Smooth muscle cell (in vitro differentiated cells): ENCODE results near the gene AURKAIP1. TPM values are rescaled to one million over a fixed set of nuclear protein-coding genes. Genes with fewer than 3 reads are reported as not detected.

Source experiments
- DNase-seq: peaks from one replicate; lab custom pipeline; 2025; ENCODE audit not compliant: unreplicated experiment; lab: John Stamatoyannopoulos, UW
- H2AFZ ChIP-seq: fragments of 200-600 bp; sonication (generic); 2 replicates; pipeline ENCODE4 v1.6.0; 2016; ENCODE audit warnings: antibody characterized with exemption, low read depth, mild to moderate bottlenecking
- H3F3A ChIP-seq: fragments of 200-600 bp; sonication (generic); 2 replicates; pipeline ENCODE4 v1.6.0; 2017; ENCODE audit warnings: antibody characterized with exemption, low read depth
- H3K27ac ChIP-seq: fragments of 200-600 bp; sonication (generic); 2 replicates; pipeline ENCODE4 v1.5.1; 2016; ENCODE audit warnings: low read depth, mild to moderate bottlenecking
- H3K27me3 ChIP-seq: fragments of 200-600 bp; sonication (generic); 2 replicates; pipeline ENCODE4 v1.6.1; 2016; ENCODE audit warnings: low read depth, mild to moderate bottlenecking
- H3K36me3 ChIP-seq: fragments of 200-600 bp; sonication (generic); 2 replicates; pipeline ENCODE4 v1.5.1; 2016; ENCODE audit warnings: low read depth
- H3K4me1 ChIP-seq: fragments of 200-600 bp; sonication (generic); 2 replicates; pipeline ENCODE4 v1.5.1; 2016; ENCODE audit warnings: low read depth
- H3K4me2 ChIP-seq: fragments of 200-600 bp; sonication (generic); 2 replicates; pipeline ENCODE4 v1.6.0; 2016; ENCODE audit warnings: mild to moderate bottlenecking
- H3K4me3 ChIP-seq: fragments of 200-600 bp; sonication (generic); 2 replicates; pipeline ENCODE4 v1.5.1; 2016; ENCODE audit warnings: mild to moderate bottlenecking
- H3K79me2 ChIP-seq: fragments of 200-600 bp; sonication (generic); 2 replicates; pipeline ENCODE4 v1.6.0; 2016; ENCODE audit warnings: low read depth, mild to moderate bottlenecking
- H3K9ac ChIP-seq: fragments of 200-600 bp; sonication (generic); 2 replicates; pipeline ENCODE4 v1.6.0; 2016; ENCODE audit warnings: low read depth
- H3K9me3 ChIP-seq: fragments of 200-600 bp; sonication (generic); replicated peaks from 2 replicates; pipeline ENCODE4 v1.5.1; 2016; ENCODE audit warnings: low read depth
- H4K20me1 ChIP-seq: fragments of 200-600 bp; sonication (generic); 2 replicates; pipeline ENCODE4 v1.6.0; 2016; ENCODE audit warnings: low read depth
- WGBS: methylation state at CpG from one replicate; pipeline ENCODE4 v1.1.7; 2016; ENCODE audit warnings: low lambda C conversion rate; 5-methylcytosine and 5-hydroxymethylcytosine counted together
- polyA plus RNA-seq: library from polyadenylated mRNA; unstranded; fragments of >200 nt; fragmentation: Nextera tagmentation; extraction: Ambion mirVana; gene quantifications from 2 replicates; pipeline ENCODE4 v1.2.1, GENCODE V29; 2016
- total RNA-seq: library from RNA; depleted of rRNA; stranded (reverse); fragments of >200 nt; gene quantifications from 2 replicates; pipeline ENCODE4 v1.2.3, GENCODE V29; 2014
- TF ChIP-seq, protein P1 (sequence below): fragments of 200-600 bp; sonication (generic); IDR thresholded peaks from 2 replicates; pipeline ENCODE4 v1.5.1; 2017; ENCODE audit warnings: borderline replicate concordance, mild to moderate bottlenecking, antibody characterized with exemption; ENCODE audit not compliant: insufficient read depth, poor library complexity, severe bottlenecking

AURKAIP1 gene
- total and polyA plus RNA-seq, 2 experiments from 2014 or later, result 60.1 to 214 TPM

DNA sequence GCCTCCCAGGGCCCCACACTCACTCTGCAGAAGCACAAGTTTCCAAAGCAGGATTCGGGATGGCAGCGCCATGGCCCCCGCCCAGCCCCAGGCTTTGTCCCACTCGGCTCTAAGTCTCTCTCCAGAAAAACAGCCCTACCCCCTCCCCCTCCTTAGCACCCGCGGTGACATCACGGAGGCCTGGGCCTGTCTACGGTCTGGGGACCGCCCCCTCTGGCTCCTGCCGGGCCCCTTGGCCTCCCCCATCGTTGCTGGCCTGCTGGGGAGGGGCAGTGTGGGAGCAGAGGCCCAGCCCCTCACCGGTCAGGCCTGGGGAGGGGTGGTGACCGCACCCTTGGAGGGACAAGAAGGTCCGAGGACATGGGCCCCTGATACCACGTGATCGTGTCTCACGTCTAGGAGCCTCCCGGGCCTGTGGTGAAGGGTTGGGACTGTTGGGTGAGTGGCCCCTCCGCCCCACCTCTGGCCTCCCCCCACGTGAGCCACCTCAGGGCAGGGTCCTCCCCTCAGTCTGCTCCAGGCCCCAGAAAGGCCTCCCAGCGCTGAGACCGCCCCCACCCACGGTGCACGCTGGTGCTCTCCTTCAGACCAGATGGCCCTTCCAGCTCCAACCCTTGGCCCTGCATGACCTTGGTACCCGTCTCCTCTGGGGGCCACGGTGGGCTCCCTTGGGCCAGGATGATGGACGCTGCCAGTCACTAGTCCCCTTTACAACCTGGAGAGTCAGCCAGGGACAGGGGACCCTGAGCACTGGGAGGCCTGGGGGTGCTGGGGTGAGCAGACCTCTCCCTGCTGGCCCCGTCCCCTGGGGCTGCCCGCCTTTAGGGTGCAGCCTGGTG lies 16.4 kb downstream of the AURKAIP1 start, which contains the start of gene MXRA8:
MXRA8 (minus strand) TSS at position 123 of the 839 bp plus-strand sequence; CDS start at position 72, 51 bp downstream.
- H2AFZ ChIP-seq, result no peak within 1 kb of the TSS
- peaks cover 25% of the 10 kb centered on the region for H3F3A ChIP-seq
- peak within 1 kb of the TSS; percentile 96 for H3K27ac ChIP-seq
- H3K9me3 ChIP-seq, result no peaks in the 10 kb centered on the region
- peak within 1 kb of the TSS; percentile 85 for H3K9ac ChIP-seq
- DNase-seq, result peak; percentile 67
- peaks cover 41% of the 10 kb centered on the region for H4K20me1 ChIP-seq
- H3K27me3 ChIP-seq, result no peaks in the 10 kb centered on the region
- TF ChIP-seq, protein P1, sequence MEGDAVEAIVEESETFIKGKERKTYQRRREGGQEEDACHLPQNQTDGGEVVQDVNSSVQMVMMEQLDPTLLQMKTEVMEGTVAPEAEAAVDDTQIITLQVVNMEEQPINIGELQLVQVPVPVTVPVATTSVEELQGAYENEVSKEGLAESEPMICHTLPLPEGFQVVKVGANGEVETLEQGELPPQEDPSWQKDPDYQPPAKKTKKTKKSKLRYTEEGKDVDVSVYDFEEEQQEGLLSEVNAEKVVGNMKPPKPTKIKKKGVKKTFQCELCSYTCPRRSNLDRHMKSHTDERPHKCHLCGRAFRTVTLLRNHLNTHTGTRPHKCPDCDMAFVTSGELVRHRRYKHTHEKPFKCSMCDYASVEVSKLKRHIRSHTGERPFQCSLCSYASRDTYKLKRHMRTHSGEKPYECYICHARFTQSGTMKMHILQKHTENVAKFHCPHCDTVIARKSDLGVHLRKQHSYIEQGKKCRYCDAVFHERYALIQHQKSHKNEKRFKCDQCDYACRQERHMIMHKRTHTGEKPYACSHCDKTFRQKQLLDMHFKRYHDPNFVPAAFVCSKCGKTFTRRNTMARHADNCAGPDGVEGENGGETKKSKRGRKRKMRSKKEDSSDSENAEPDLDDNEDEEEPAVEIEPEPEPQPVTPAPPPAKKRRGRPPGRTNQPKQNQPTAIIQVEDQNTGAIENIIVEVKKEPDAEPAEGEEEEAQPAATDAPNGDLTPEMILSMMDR, result no peak
- H3K4me1 ChIP-seq, result peaks cover 54% of the 10 kb centered on the region
- H3K4me3 ChIP-seq, result peak within 1 kb of the TSS; percentile 64
- H3K79me2 ChIP-seq, result peaks cover 43% of the 10 kb centered on the region
- H3K36me3 ChIP-seq, result no peaks in the 10 kb centered on the region
- WGBS, result 9% methylated on average over 25 of the region's 29 CpGs
- peak within 1 kb of the TSS; percentile 92 for H3K4me2 ChIP-seq

DNA sequence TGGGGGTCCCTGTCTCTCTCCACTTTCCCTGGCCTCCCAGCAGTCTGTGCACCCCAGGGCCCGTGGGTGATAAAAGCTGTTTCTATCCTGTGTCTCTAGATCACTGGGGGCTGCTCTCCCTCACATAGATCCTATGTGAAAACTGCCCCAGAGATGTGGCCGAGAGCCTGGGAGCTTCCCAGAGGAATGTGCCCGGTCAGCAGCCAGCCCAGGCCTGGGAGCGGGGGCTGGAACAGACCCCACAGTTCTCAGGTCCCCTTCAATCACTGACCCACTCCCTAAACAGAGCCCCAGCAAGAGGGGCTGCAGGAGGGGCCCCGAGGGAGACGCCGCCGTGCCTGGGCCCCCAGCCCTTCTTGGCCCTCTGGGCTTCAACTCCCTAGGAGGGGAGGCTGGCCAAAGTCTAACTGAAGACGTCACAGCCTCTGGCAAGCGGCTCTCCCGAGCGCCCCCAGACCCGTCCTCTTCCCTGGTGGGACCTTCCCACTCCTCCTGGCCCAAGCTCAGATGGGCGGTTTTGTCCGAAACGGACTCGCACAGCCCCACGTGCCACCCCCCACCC lies 17.1 kb downstream of the AURKAIP1 start:
- H3K4me1 ChIP-seq, result peaks cover 54% of the 10 kb centered on the region
- H3K4me3 ChIP-seq, result peak overlapping the region; percentile 64
- DNase-seq, result no peak
- H3K9me3 ChIP-seq, result no peaks in the 10 kb centered on the region
- H4K20me1 ChIP-seq, result peaks cover 48% of the 10 kb centered on the region
- no peak overlapping the region for H2AFZ ChIP-seq
- H3K4me2 ChIP-seq, result peak overlapping the region; percentile 92
- peaks cover 50% of the 10 kb centered on the region for H3K79me2 ChIP-seq
- no peaks in the 10 kb centered on the region for H3K27me3 ChIP-seq
- peaks cover 31% of the 10 kb centered on the region for H3F3A ChIP-seq
- 20% methylated on average over 18 of the region's 18 CpGs for WGBS
- no peaks in the 10 kb centered on the region for H3K36me3 ChIP-seq
- peak overlapping the region; percentile 96 for H3K27ac ChIP-seq
- H3K9ac ChIP-seq, result peak overlapping the region; percentile 85
- TF ChIP-seq, protein P1, result no peak

DNA sequence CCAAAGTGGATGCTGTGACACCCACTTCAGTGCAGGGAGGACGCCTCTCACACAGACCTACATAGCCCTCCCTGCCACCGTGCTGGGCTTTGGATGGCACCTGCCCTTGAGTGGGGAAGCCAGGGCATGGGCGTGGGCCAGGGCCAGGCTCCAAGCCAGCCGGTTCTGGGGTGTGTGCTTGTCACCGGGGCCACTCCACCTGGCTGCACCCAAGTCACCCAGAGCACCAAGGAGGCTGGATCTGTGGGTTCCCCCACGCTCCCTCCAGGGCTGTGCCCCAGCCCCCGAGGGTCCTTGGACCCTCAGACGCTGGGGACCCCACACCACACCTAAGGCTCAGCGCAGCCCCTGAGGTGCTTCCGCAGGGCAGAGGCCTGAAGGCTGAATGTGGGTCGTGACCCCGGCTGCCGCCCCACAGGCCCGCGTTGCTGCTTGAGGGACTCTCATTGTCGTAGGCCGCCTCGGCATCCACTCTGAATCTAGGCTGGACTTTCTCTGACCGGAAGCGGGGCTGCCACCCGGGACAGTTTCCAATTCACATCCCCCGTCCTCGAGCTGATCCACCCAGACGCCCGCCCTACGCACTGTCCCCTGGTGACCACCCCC lies 18.1 kb downstream of the AURKAIP1 start:
- DNase-seq, result no peak
- peaks cover 51% of the 10 kb centered on the region for H3K79me2 ChIP-seq

More for the DNA sequence above, 18.1 kb downstream of the AURKAIP1 start:
- 61% methylated on average over 26 of the region's 26 CpGs for WGBS
- Histone ChIP-seq H3K4me3 (peak overlapping the region; percentile 64), H3K36me3 (no peaks in the 10 kb centered on the region), H4K20me1 (peaks cover 58% of the 10 kb centered on the region), H3F3A (peaks cover 38% of the 10 kb centered on the region), H2AFZ (no peak overlapping the region), H3K4me2 (peak overlapping the region; percentile 92), H3K4me1 (peaks cover 49% of the 10 kb centered on the region), H3K27ac (peak overlapping the region; percentile 96), H3K9ac (peak overlapping the region; percentile 85), H3K9me3 (no peaks in the 10 kb centered on the region), H3K27me3 (no peaks in the 10 kb centered on the region)
- TF ChIP-seq, protein P1, result no peak
